ENCODE measurements around the gene TDRD12.

TDRD12 gene

GRCh38 chr19:32676895-32677359 lies 42.6 kb upstream of the TDRD12 start:
- H3K4me2 ChIP-seq = no peak overlapping the region
- no peak overlapping the region for H2AFZ ChIP-seq (ENCODE audit: low read depth)
- H3K27me3 ChIP-seq (ENCODE audit: insufficient read depth, low read depth) = no peaks in the 10 kb centered on the region
- no peaks in the 10 kb centered on the region for H3K36me3 ChIP-seq (ENCODE audit: insufficient read depth)
- no peak for TF ChIP-seq CTCF (conservative IDR thresholded peaks at IDR 0.05; ENCODE audit: low read depth, low read length)
- peaks cover 6% of the 10 kb centered on the region for H3K4me1 ChIP-seq (ENCODE audit: low read depth, poor library complexity, severe bottlenecking)
- H3K4me3 ChIP-seq (IDR thresholded peaks at IDR 0.05; ENCODE audit: insufficient read depth, low read depth, low read length) = no peak overlapping the region
- no peak overlapping the region for H3K9ac ChIP-seq
- no peaks in the 10 kb centered on the region for H4K20me1 ChIP-seq (ENCODE audit: insufficient read depth)
- H3K27ac ChIP-seq = no peak overlapping the region
- H3K79me2 ChIP-seq (ENCODE audit: insufficient read depth, low read depth) = peaks cover 32% of the 10 kb centered on the region

- Histone ChIP-seq H3K36me3 (ENCODE audit: insufficient read depth) (no peaks in the 10 kb centered on the region), H3K4me3 (IDR thresholded peaks at IDR 0.05; ENCODE audit: insufficient read depth, low read depth, low read length) (no peak overlapping the region)
Measured at GRCh38 chr19:32677657-32678056, 41.9 kb upstream of the TDRD12 start.

GRCh38 chr19:32680986-32681385 lies 38.6 kb upstream of the TDRD12 start:
- Histone ChIP-seq H3K27me3 (ENCODE audit: insufficient read depth, low read depth) (no peaks in the 10 kb centered on the region), H3K4me2 (no peak overlapping the region), H3K4me1 (ENCODE audit: low read depth, poor library complexity, severe bottlenecking) (no peaks in the 10 kb centered on the region), H2AFZ (ENCODE audit: low read depth) (no peak overlapping the region), H3K9ac (no peak overlapping the region), H3K27ac (no peak overlapping the region), H3K36me3 (ENCODE audit: insufficient read depth) (no peaks in the 10 kb centered on the region), H4K20me1 (ENCODE audit: insufficient read depth) (no peaks in the 10 kb centered on the region), H3K79me2 (ENCODE audit: insufficient read depth, low read depth) (no peaks in the 10 kb centered on the region), H3K4me3 (IDR thresholded peaks at IDR 0.05; ENCODE audit: insufficient read depth, low read depth, low read length) (no peak overlapping the region)
- TF ChIP-seq CTCF (conservative IDR thresholded peaks at IDR 0.05; ENCODE audit: low read depth, low read length) = no peak

More at GRCh38 chr19:32677657-32678056, 41.9 kb upstream of the TDRD12 start:
- Histone ChIP-seq H3K27ac (no peak overlapping the region), H3K4me1 (ENCODE audit: low read depth, poor library complexity, severe bottlenecking) (no peaks in the 10 kb centered on the region), H3K27me3 (ENCODE audit: insufficient read depth, low read depth) (no peaks in the 10 kb centered on the region), H2AFZ (ENCODE audit: low read depth) (no peak overlapping the region), H4K20me1 (ENCODE audit: insufficient read depth) (no peaks in the 10 kb centered on the region), H3K79me2 (ENCODE audit: insufficient read depth, low read depth) (peaks cover 24% of the 10 kb centered on the region), H3K4me2 (no peak overlapping the region), H3K9ac (no peak overlapping the region)
- no peak for TF ChIP-seq CTCF (conservative IDR thresholded peaks at IDR 0.05; ENCODE audit: low read depth, low read length)

- no peak overlapping the region for H3K4me2 ChIP-seq
- H3K36me3 ChIP-seq (ENCODE audit: insufficient read depth) = no peaks in the 10 kb centered on the region
- H3K9ac ChIP-seq = no peak overlapping the region
- TF ChIP-seq CTCF (conservative IDR thresholded peaks at IDR 0.05; ENCODE audit: low read depth, low read length) = no peak
- no peaks in the 10 kb centered on the region for H4K20me1 ChIP-seq (ENCODE audit: insufficient read depth)
- no peak overlapping the region for H2AFZ ChIP-seq (ENCODE audit: low read depth)
- no peaks in the 10 kb centered on the region for H3K79me2 ChIP-seq (ENCODE audit: insufficient read depth, low read depth)
- H3K4me1 ChIP-seq (ENCODE audit: low read depth, poor library complexity, severe bottlenecking) = no peaks in the 10 kb centered on the region
- H3K27me3 ChIP-seq (ENCODE audit: insufficient read depth, low read depth) = no peaks in the 10 kb centered on the region
- H3K4me3 ChIP-seq (IDR thresholded peaks at IDR 0.05; ENCODE audit: insufficient read depth, low read depth, low read length) = no peak overlapping the region
- no peak overlapping the region for H3K27ac ChIP-seq
Measured at GRCh38 chr19:32682317-32682716, 37.2 kb upstream of the TDRD12 start.
